OCI-LY1 (cell line): ENCODE results near the gene PWP2.

ENCODE experiments used
- H2AFZ ChIP-seq: fragments of 200-600 bp; sonication (generic), shearing (Covaris generic); 2 replicates; pipeline ENCODE4 v1.6.0; 2014; ENCODE audit warnings: antibody characterized with exemption, mild to moderate bottlenecking, low read length
- H3F3A ChIP-seq: fragments of 200-600 bp; sonication (generic), shearing (Covaris generic); 2 replicates; pipeline ENCODE4 v1.6.0; 2014; ENCODE audit warnings: mild to moderate bottlenecking, antibody characterized with exemption, low read length, moderate library complexity; ENCODE audit not compliant: insufficient read depth
- H3K27ac ChIP-seq: fragments of 200-600 bp; sonication (generic); 2 replicates; pipeline ENCODE4 v1.5.1; 2014; ENCODE audit warnings: low read length, mixed run types, mild to moderate bottlenecking, low read depth; ENCODE audit not compliant: poor library complexity, severe bottlenecking
- H3K27me3 ChIP-seq: fragments of 200-600 bp; sonication (generic); 2 replicates; pipeline ENCODE4 v1.6.0; 2014; ENCODE audit warnings: antibody characterized with exemption, mild to moderate bottlenecking, low read length, moderate library complexity; ENCODE audit not compliant: insufficient read depth
- H3K36me3 ChIP-seq: fragments of 200-600 bp; sonication (generic); 2 replicates; pipeline ENCODE4 v1.6.1; 2014; ENCODE audit warnings: mild to moderate bottlenecking, antibody characterized with exemption, low read length, moderate library complexity, mixed read lengths; ENCODE audit not compliant: insufficient read depth
- H3K4me1 ChIP-seq: fragments of 200-600 bp; sonication (generic); 2 replicates; pipeline ENCODE4 v1.5.1; 2014; ENCODE audit warnings: mild to moderate bottlenecking, low read length, moderate library complexity; ENCODE audit not compliant: insufficient read depth, severe bottlenecking
- H3K4me2 ChIP-seq: fragments of 200-600 bp; sonication (generic), shearing (Covaris generic); 2 replicates; pipeline ENCODE4 v1.6.1; 2014; ENCODE audit warnings: low read length
- H3K4me3 ChIP-seq: fragments of 200-600 bp; sonication (generic); 2 replicates; pipeline ENCODE4 v1.5.1; 2014; ENCODE audit warnings: low read length, low read depth, mild to moderate bottlenecking, mixed read lengths; ENCODE audit not compliant: poor library complexity, severe bottlenecking
- H3K79me2 ChIP-seq: fragments of 200-600 bp; shearing (Covaris generic); 2 replicates; pipeline ENCODE4 v1.6.1; 2016; ENCODE audit warnings: mixed run types, low read length, mixed read lengths; ENCODE audit not compliant: insufficient read depth
- H3K9ac ChIP-seq: fragments of 200-600 bp; sonication (generic), shearing (Covaris generic); 2 replicates; pipeline ENCODE4 v1.6.1; 2014; ENCODE audit warnings: mild to moderate bottlenecking, low read length, mixed read lengths
- H3K9me2 ChIP-seq: fragments of 200-600 bp; sonication (generic), shearing (Covaris generic); 2 replicates; pipeline ENCODE4 v1.6.1; 2014; ENCODE audit warnings: low read depth, mild to moderate bottlenecking, low read length, mixed read lengths
- H3K9me3 ChIP-seq: fragments of 200-600 bp; shearing (Covaris generic); 2 replicates; pipeline ENCODE4 v1.6.1; 2014; ENCODE audit warnings: low read length, mixed read lengths
- H4K20me1 ChIP-seq: fragments of 200-600 bp; sonication (generic), shearing (Covaris generic); 2 replicates; pipeline ENCODE4 v1.6.0; 2016; ENCODE audit warnings: mild to moderate bottlenecking, low read length; ENCODE audit not compliant: insufficient read depth
- CTCF ChIP-seq: fragments of 200-600 bp; sonication (generic), shearing (Covaris generic); IDR thresholded peaks from 2 replicates; pipeline ENCODE4 v1.5.1; 2017; ENCODE audit warnings: mild to moderate bottlenecking, antibody characterized with exemption, low read length, moderate library complexity, mixed read lengths
- EZH2 ChIP-seq: fragments of 200-600 bp; sonication (generic), shearing (Covaris generic); IDR thresholded peaks from 2 replicates; pipeline ENCODE4 v1.8.0; 2017; ENCODE audit warnings: borderline replicate concordance, mixed run types, mild to moderate bottlenecking, antibody characterized with exemption, low read length, moderate library complexity, mixed read lengths

The PWP2 gene

GRCh38 chr21:44078411-44078981 is 28.7 kb upstream of the PWP2 start:
- TF ChIP-seq CTCF (no peak), EZH2 (no peak)
- Histone ChIP-seq H3K4me2 (no peak overlapping the region), H3K36me3 (peaks cover 91% of the 10 kb centered on the region), H3K79me2 (no peaks in the 10 kb centered on the region), H3K9me2 (no peaks in the 10 kb centered on the region), H2AFZ (no peak overlapping the region), H3K27me3 (no peaks in the 10 kb centered on the region), H3K4me1 (no peaks in the 10 kb centered on the region), H4K20me1 (no peaks in the 10 kb centered on the region), H3F3A (no peaks in the 10 kb centered on the region), H3K9me3 (no peaks in the 10 kb centered on the region), H3K27ac (no peak overlapping the region), H3K9ac (no peak overlapping the region), H3K4me3 (no peak overlapping the region)

GRCh38 chr21:44079446-44079845 is 27.8 kb upstream of the PWP2 start:
- Histone ChIP-seq H3K36me3 (peaks cover 92% of the 10 kb centered on the region), H3K4me2 (no peak overlapping the region), H3K27me3 (no peaks in the 10 kb centered on the region), H4K20me1 (no peaks in the 10 kb centered on the region), H3K9me2 (no peaks in the 10 kb centered on the region), H3K79me2 (no peaks in the 10 kb centered on the region), H3K27ac (no peak overlapping the region), H3K9me3 (no peaks in the 10 kb centered on the region), H3F3A (no peaks in the 10 kb centered on the region), H3K4me3 (no peak overlapping the region), H3K4me1 (no peaks in the 10 kb centered on the region), H3K9ac (no peak overlapping the region), H2AFZ (no peak overlapping the region)
- TF ChIP-seq EZH2 (no peak), CTCF (no peak)

GRCh38 chr21:44079846-44080245 is 27.4 kb upstream of the PWP2 start:
- H4K20me1 ChIP-seq = no peaks in the 10 kb centered on the region
- H3F3A ChIP-seq = no peaks in the 10 kb centered on the region
- no peaks in the 10 kb centered on the region for H3K27me3 ChIP-seq
- no peak overlapping the region for H3K9ac ChIP-seq
- H3K4me2 ChIP-seq = no peak overlapping the region
- no peaks in the 10 kb centered on the region for H3K9me3 ChIP-seq
- H3K36me3 ChIP-seq = peaks cover 93% of the 10 kb centered on the region
- H3K4me1 ChIP-seq = no peaks in the 10 kb centered on the region
- H3K27ac ChIP-seq = no peak overlapping the region
- no peak overlapping the region for H3K4me3 ChIP-seq
- TF ChIP-seq EZH2 (no peak), CTCF (no peak)
- no peak overlapping the region for H2AFZ ChIP-seq
- H3K9me2 ChIP-seq = no peaks in the 10 kb centered on the region
- no peaks in the 10 kb centered on the region for H3K79me2 ChIP-seq
